ENCODE measurements around the gene RTTN. TPM values are rescaled to one million over a fixed set of nuclear protein-coding genes. Genes with fewer than 3 reads are reported as not detected.

Gene RTTN
- polyA plus RNA-seq, 3 donors: 0.22 to 2.7 (median 0.25) TPM

DNA sequence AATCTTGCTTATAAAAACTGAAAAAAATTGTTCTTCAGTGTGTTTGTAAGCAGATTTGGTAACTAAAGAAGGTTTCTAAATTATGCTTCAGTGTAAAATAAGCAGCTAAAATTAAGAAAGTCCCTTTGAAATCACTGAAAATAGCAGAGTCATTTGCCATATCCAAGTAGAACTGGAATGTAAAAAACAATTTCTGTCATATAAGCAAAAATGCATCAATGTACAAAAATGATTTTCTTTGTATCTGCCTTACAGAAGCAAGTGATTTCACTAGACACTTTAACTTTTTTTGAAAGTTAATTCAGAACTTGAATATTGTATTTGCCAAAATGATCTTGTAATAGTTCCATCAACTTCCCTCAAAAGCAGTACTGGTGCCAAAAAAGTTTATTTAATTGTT is 136.1 kb downstream of the RTTN start:
- no peaks in the 10 kb centered on the region for H3K4me1 ChIP-seq (ENCODE audit: control insufficient read depth in 1 of 2, insufficient read depth in 2 of 2, low read length in 2 of 2)

DNA sequence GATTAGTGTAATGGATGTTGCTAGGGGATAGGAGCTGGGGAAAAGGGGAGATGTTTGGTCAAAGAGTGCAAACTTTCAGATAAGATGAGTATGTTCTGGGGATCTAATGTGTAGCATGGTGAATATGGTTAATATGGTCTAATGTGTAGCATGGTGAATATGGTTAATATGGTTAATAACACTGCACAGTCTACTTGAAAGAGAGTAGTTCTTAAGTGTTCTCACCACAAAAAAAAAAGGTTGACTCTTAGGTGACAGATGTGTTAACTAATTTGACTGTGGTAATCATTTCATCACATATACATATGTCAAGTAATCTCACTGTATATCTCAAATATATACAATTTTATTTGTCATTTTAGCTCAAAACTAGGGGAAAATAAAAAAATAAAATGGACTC is 136.5 kb downstream of the RTTN start:
- no peaks in the 10 kb centered on the region for H3K9me3 Mint-ChIP-seq
- no peak overlapping the region for H3K9ac ChIP-seq (ENCODE audit: insufficient read depth, low read length, poor library complexity, severe bottlenecking)
- TF ChIP-seq, protein P1, sequence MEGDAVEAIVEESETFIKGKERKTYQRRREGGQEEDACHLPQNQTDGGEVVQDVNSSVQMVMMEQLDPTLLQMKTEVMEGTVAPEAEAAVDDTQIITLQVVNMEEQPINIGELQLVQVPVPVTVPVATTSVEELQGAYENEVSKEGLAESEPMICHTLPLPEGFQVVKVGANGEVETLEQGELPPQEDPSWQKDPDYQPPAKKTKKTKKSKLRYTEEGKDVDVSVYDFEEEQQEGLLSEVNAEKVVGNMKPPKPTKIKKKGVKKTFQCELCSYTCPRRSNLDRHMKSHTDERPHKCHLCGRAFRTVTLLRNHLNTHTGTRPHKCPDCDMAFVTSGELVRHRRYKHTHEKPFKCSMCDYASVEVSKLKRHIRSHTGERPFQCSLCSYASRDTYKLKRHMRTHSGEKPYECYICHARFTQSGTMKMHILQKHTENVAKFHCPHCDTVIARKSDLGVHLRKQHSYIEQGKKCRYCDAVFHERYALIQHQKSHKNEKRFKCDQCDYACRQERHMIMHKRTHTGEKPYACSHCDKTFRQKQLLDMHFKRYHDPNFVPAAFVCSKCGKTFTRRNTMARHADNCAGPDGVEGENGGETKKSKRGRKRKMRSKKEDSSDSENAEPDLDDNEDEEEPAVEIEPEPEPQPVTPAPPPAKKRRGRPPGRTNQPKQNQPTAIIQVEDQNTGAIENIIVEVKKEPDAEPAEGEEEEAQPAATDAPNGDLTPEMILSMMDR (IDR thresholded peaks at IDR 0.05): no peak
- H3K36me3 Mint-ChIP-seq: peaks cover 16 to 17% of the 10 kb centered on the region in 2 donors
- H4K20me1 ChIP-seq (ENCODE audit: insufficient read depth, low read length): no peaks in the 10 kb centered on the region
- no peaks in the 10 kb centered on the region for H3K27me3 Mint-ChIP-seq (ENCODE audit: low read depth in 3 of 3)
- no peak overlapping the region for H3K4me2 ChIP-seq (replicated peaks; ENCODE audit: extremely low read depth, low read length, poor library complexity, severe bottlenecking)
- H3K79me2 ChIP-seq (ENCODE audit: insufficient read depth, low read length): no peaks in the 10 kb centered on the region
- intact Hi-C loops (cut with micrococcal nuclease): no loop called here
- no peaks in the 10 kb centered on the region for H3K27me3 ChIP-seq (ENCODE audit: control insufficient read depth in 2 of 2, insufficient read depth in 2 of 2, low read length in 2 of 2)
- H3K4me1 Mint-ChIP-seq: no peaks in the 10 kb centered on the region
- no peak overlapping the region for H3K4me3 ChIP-seq (replicated peaks in 1 of 3; ENCODE audit: low read depth in 2 of 3, low read length in 3 of 3)
- no peak overlapping the region for H2AFZ ChIP-seq (ENCODE audit: insufficient read depth, low read depth, low read length, poor library complexity, severe bottlenecking)
- no peaks in the 10 kb centered on the region for H3K4me1 ChIP-seq (ENCODE audit: control insufficient read depth in 1 of 2, insufficient read depth in 2 of 2, low read length in 2 of 2)
- H3K27ac Mint-ChIP-seq: no peak overlapping the region
- H3K4me3 Mint-ChIP-seq: no peak overlapping the region
- H3K9me3 ChIP-seq (replicated peaks in 1 of 2; ENCODE audit: control insufficient read depth in 1 of 2, insufficient read depth in 1 of 2, low read length in 2 of 2): no peaks in the 10 kb centered on the region
- peaks cover 0 to 27% of the 10 kb centered on the region in 2 donors for H3K36me3 ChIP-seq (replicated peaks in 1 of 2; ENCODE audit: control insufficient read depth in 1 of 2, insufficient read depth in 2 of 2, low read length in 2 of 2)
- H3K27ac ChIP-seq (ENCODE audit: low read depth in 1 of 2, low read length in 2 of 2): no peak overlapping the region
- no peak for DNase-seq

More for the DNA sequence above, 136.1 kb downstream of the RTTN start:
- Histone ChIP-seq H3K4me2 (replicated peaks; ENCODE audit: extremely low read depth, low read length, poor library complexity, severe bottlenecking) (no peak overlapping the region), H3K79me2 (ENCODE audit: insufficient read depth, low read length) (no peaks in the 10 kb centered on the region), H3K9ac (ENCODE audit: insufficient read depth, low read length, poor library complexity, severe bottlenecking) (no peak overlapping the region), H3K9me3 (replicated peaks in 1 of 2; ENCODE audit: control insufficient read depth in 1 of 2, insufficient read depth in 1 of 2, low read length in 2 of 2) (no peaks in the 10 kb centered on the region), H2AFZ (ENCODE audit: insufficient read depth, low read depth, low read length, poor library complexity, severe bottlenecking) (no peak overlapping the region), H3K36me3 (replicated peaks in 1 of 2; ENCODE audit: control insufficient read depth in 1 of 2, insufficient read depth in 2 of 2, low read length in 2 of 2) (peaks cover 0 to 27% of the 10 kb centered on the region in 2 donors), H3K4me3 (replicated peaks in 1 of 3; ENCODE audit: low read depth in 2 of 3, low read length in 3 of 3) (no peak overlapping the region), H3K27ac (ENCODE audit: low read depth in 1 of 2, low read length in 2 of 2) (no peak overlapping the region), H3K27me3 (ENCODE audit: control insufficient read depth in 2 of 2, insufficient read depth in 2 of 2, low read length in 2 of 2) (no peaks in the 10 kb centered on the region), H4K20me1 (ENCODE audit: insufficient read depth, low read length) (no peaks in the 10 kb centered on the region)
- TF ChIP-seq, protein P1 (IDR thresholded peaks at IDR 0.05): no peak
- H3K9me3 Mint-ChIP-seq: no peaks in the 10 kb centered on the region
- intact Hi-C loops (cut with micrococcal nuclease): no loop called here
- no peaks in the 10 kb centered on the region for H3K4me1 Mint-ChIP-seq
- no peaks in the 10 kb centered on the region for H3K27me3 Mint-ChIP-seq (ENCODE audit: low read depth in 3 of 3)
- no peak overlapping the region for H3K4me3 Mint-ChIP-seq
- H3K27ac Mint-ChIP-seq: no peak overlapping the region
- DNase-seq: no peak
- peaks cover 16 to 21% of the 10 kb centered on the region in 2 donors for H3K36me3 Mint-ChIP-seq

Measured in CD14-positive monocyte (primary cell).